GM19239 (cell line): ENCODE results near the gene BCAR3.
"Not testable (repeated sequence)": the region's sequence is repeated elsewhere in the genome, so short reads cannot be mapped to it uniquely, and the experiment has no call there.

Source experiments
- DNase-seq: peaks from one replicate; pipeline ENCODE4 v3.0.0; 2011; ENCODE audit warnings: low spot score; ENCODE audit not compliant: insufficient read length
- FAIRE-seq: peaks from 2 replicates; lab custom pipeline; 2011; peaks lifted over from hg19 to GRCh38; lab: Jason Lieb, UNC

The BCAR3 gene

GRCh38 chr1:93605026-93605568, 76.5 kb downstream of the BCAR3 start:
- no peak for FAIRE-seq

GRCh38 chr1:93604411-93604810, 77.2 kb downstream of the BCAR3 start:
- FAIRE-seq (no peak), DNase-seq (no peak)

More at GRCh38 chr1:93605026-93605568, 76.5 kb downstream of the BCAR3 start:
- DNase-seq = no peak

- DNase-seq (no peak), FAIRE-seq (no peak)
Measured at GRCh38 chr1:93603601-93604000, 78.0 kb downstream of the BCAR3 start.

- FAIRE-seq (no peak), DNase-seq (no peak)
Measured at GRCh38 chr1:93603106-93603505, 78.5 kb downstream of the BCAR3 start.

- DNase-seq = no peak
- no peak for FAIRE-seq
Measured at GRCh38 chr1:93602101-93602500, 79.5 kb downstream of the BCAR3 start.

- DNase-seq (no peak), FAIRE-seq (no peak)
Measured at GRCh38 chr1:93601686-93602085, 80.0 kb downstream of the BCAR3 start.

- FAIRE-seq = no peak
- no peak for DNase-seq
Measured at GRCh38 chr1:93600663-93601062, 81.0 kb downstream of the BCAR3 start.

GRCh38 chr1:93599479-93599878, 82.2 kb downstream of the BCAR3 start:
- DNase-seq = no peak
- no peak for FAIRE-seq

- DNase-seq = no peak
- FAIRE-seq = no peak
Measured at GRCh38 chr1:93598861-93599439, 82.7 kb downstream of the BCAR3 start.

- DNase-seq (no peak), FAIRE-seq (no peak)
Measured at GRCh38 chr1:93598396-93598795, 83.2 kb downstream of the BCAR3 start.

- FAIRE-seq (no peak), DNase-seq (no peak)
Measured at GRCh38 chr1:93597709-93598108, 83.9 kb downstream of the BCAR3 start.

GRCh38 chr1:93596329-93597089, 85.1 kb downstream of the BCAR3 start:
- DNase-seq (no peak), FAIRE-seq (no peak)

- FAIRE-seq (no peak), DNase-seq (no peak)
Measured at GRCh38 chr1:93595743-93596142, 85.9 kb downstream of the BCAR3 start.

- DNase-seq (no peak), FAIRE-seq (no peak)
Measured at GRCh38 chr1:93595266-93595665, 86.4 kb downstream of the BCAR3 start.

- no peak for FAIRE-seq
- DNase-seq = no peak
Measured at GRCh38 chr1:93594603-93594880, 87.1 kb downstream of the BCAR3 start.

GRCh38 chr1:93593854-93594602, 87.6 kb downstream of the BCAR3 start:
- FAIRE-seq (no peak), DNase-seq (no peak)

- no peak for DNase-seq
- FAIRE-seq = no peak
Measured at GRCh38 chr1:93592551-93592949, 89.1 kb downstream of the BCAR3 start.

- DNase-seq = peak; percentile 46
Measured at GRCh38 chr1:93591676-93592550, 89.7 kb downstream of the BCAR3 start.

GRCh38 chr1:93591291-93591675, 90.4 kb downstream of the BCAR3 start:
- not testable (repeated sequence) for FAIRE-seq
- peak; percentile 30 for DNase-seq

More at GRCh38 chr1:93591676-93592550, 89.7 kb downstream of the BCAR3 start:
- peak; percentile 86 for FAIRE-seq

- no peak for FAIRE-seq
- no peak for DNase-seq
Measured at GRCh38 chr1:93588955-93589354, 92.7 kb downstream of the BCAR3 start.
